ELR (cell line): ENCODE data around the gene ETV3.

ENCODE experiments used
- DNase-seq: peaks from one replicate; pipeline ENCODE4 v3.0.0-alpha.2; 2015; ENCODE audit warnings: low read depth

The ETV3 gene

DNA sequence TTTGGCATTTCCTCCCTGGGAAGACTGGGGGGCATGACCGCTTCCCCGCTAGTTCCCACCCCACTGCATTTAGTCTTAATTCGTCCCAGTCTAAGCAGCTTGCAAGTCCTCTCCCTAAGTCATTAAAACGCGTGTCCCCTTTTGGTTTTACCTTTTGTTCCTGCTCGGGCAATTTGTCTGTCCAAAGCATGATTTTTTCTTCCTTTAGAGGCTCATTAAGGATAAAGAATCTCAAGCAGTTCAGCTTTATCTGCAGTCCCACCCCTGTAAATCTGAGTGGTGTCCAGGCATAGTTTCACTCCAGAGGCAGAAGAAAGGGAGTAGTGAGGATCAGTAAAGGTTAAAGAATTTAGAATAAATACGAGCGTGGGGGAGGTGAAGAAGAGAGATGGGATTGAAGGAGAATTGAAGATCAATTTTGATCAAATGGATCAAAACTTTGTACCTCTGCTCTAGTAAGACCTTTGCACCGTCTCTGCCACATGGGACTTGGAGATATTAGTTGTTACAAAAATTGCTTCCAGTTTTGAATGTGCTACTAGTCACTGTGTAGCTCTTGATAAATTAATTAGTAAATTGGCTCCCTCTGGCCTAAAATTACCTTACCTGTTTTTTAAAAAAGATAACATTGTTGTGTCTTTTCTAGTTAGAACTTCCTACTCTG, 989 bp upstream of the ETV3 start:
- DNase-seq: no peak

DNA sequence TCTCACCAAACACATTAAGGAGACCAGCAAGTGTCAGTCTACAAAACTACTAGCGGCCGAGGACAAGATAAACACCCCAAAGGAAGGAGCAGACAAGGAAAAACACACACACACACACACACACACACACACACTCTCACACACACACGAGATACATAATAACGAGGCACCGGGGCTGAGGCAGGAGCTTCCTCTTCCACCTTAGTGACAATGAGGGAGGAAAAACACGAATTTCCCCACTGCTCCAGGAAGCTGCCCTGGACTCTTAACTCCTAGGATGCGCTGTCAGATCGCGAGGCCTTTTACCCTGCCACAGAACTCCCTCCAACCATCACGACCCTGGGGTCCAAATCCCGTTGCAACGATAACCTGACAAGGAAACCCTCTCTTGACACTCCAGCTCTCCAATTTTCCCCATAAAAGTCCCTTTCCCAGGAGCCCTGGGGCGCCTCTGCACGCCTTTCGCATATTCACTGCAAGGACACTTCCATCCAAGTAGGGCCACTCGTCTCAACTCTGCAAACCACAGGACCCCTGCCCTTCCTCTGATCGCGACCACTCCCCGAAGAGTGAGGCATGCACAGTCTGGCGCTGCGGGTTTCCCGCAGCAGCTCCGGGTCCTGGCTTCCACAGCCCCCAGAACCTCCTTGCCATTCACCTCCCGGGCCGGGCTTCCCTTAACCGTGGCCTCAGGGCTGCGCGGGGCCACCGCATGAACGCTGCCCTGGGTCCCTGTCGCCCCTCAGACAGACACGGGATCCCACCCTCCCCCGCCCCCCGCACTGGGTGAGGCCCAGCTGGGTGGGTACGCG, 581 bp downstream of the ETV3 start:
- peak; percentile 37 for DNase-seq

DNA sequence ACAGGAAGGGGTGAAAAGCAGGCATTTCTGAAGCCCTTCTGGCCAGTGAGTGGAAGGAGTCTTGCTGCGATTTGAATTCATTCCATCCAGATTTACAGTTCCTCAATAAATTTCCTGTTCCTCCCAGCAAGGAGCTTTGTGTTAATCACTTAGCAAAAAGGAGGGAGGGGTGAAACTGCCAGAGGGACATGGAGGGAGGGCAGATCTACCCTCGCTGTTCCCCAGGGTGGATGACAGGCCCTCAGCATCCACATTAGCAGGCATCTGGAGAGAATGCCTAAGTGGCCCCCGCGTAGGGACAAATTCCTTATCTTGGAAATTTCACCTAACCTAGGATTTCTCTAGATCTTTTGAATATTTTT, 1.2 kb downstream of the ETV3 start:
- peak; percentile 48 for DNase-seq

DNA sequence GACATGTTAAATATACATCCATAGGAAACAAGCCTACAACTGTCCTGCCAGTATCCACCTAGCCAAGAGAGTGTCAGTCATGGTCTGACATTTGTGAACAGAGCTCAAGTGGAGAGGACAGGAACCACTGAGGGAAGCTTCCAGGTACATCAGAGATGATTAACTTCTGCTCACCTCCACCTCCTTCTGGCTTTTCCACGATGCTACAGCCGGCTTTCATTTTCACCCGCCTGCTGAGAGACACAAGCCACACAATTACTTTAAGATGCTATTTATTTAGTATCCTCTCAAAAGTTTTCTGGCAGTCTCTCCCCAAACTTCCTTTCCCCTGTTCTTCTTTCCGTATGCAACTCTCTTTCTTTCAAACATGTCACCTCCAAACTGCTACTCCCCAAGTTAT, 2.1 kb downstream of the ETV3 start:
- peak; percentile 24 for DNase-seq

DNA sequence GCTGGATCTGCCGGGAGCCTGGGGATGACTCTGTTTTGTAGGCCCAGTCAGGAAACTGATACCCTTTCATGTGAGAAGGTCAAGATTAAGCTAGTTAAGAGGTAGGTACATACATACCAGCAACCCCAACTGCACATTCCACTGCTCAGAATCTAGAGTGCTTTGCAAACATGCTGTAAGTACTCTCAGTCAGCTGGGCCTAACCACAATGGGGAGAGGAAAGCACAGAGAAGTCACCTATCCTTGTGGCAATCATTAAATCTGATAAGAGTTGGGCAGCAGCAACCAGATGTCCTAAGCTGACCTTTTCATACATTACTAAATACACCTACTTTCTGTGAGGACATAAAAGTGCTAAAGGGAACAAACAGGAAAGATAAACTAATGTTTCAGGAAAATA, 2.5 kb downstream of the ETV3 start:
- no peak for DNase-seq

DNA sequence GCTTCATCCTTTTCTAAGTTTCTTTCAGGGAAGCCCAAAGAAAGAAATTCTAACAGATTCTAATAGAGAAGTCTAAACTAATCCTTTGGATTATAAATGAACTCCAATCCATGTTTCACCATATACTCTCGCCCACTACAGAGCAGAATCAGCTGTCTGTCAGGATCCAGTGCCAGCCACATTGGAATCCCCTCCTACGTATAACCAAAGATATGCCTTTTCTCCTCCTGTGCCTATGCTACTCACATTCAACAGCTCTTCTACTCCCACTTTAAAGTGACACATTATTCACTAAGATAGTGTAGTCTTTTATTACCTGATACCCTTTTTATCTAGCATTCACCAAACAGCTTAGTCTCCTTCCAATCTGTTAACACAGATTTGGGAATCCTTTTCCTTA, 3.1 kb downstream of the ETV3 start:
- DNase-seq: no peak

DNA sequence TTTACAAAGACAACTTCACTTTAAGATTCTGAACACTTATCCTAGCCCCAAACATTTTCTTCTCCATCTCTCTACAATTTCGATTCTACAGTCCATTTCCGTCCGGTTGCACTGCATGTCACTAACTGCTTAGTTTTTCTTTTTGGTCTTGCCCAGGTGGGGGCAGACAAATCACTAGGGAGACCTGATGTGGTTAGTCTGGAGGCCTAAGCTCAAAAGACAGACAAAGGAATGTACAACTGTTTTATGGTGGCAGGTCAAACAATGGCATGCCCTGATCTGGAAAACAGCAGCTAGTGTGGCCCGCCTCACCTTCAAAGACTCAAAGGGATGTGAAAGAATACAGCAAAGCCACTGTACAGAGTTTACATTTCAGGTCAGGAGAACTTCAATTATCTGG, 3.8 kb downstream of the ETV3 start:
- no peak for DNase-seq

DNA sequence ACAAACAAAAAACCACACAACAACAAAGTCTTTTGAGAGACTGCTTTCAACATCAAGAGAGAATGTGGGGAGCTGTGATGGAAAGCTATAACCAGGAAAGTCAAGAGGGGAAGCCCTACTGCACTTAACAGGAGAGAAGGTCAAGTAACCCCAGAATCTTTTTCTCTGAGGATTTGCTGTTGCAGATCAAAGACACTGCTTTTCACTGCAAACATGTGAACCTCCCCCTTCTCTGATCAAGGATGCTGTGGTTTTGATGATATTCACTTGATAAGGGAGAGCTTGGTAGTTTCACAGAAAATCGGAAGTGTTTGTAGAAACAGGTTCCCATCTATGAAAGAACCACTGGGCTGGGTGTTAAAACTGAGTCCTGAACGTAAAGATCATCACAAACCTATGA, 4.8 kb downstream of the ETV3 start:
- DNase-seq: no peak

DNA sequence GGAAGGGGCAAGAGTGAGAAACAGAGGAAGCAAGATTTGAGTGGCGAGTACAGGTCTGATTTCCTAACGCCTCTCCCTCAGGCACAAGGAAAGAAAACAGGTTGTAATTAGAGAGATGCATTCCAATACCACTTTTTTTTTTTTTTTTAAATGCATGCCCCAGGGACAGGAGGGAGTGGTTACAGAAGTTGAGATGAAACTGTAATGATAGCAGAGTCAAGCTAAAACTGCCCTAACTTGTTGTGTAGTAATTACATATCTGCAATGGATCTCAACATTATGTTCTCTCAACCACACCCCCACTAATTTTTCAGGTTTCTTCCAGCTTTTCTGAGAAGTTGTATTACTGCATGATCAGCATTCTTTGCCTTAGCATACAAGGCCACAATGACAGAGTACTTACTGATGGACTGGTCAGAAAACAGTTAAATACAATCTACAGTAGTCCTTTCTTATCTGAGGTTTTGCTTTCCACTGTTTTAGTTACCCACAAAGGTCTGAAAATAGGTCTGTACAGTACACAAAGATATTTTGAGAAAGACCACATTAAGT, 5.5 kb downstream of the ETV3 start:
- no peak for DNase-seq

DNA sequence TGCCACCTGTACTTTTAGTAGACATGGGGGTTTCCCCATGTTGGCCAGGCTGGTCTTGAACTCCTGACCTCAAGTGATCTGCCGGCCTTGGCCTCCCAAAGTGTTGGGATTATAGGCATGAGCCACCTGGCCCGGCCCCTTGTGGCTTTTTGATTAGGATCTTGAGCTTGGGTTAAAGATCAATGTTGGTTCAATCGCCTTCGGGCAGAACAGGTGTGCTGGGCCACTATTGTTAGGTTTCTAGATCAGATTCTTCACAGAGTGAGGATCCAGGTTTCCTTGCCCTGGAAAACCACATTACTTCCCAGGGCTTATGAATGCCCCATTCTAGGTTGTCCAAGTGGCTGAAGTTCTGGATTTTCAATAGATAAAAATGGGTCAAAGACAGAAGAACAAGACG, 6.1 kb downstream of the ETV3 start:
- DNase-seq: no peak

DNA sequence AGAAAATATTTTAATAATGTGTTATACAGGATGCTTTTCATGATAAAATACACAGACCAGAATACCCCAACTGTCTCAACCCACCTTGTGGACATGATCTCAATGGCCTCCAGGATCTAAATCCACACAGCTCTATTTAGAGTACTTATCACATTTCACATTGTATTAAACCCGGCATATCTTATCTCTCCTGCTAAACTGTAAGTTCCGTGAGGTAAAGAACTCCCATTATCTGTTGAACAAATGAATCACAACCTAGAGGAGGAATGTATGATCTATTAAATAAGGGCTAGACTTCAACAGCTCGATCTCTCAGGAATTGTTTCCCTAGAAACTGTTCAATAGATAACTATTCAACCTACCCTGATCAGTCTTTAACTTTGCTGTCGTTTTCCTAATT, 6.9 kb downstream of the ETV3 start:
- no peak for DNase-seq

DNA sequence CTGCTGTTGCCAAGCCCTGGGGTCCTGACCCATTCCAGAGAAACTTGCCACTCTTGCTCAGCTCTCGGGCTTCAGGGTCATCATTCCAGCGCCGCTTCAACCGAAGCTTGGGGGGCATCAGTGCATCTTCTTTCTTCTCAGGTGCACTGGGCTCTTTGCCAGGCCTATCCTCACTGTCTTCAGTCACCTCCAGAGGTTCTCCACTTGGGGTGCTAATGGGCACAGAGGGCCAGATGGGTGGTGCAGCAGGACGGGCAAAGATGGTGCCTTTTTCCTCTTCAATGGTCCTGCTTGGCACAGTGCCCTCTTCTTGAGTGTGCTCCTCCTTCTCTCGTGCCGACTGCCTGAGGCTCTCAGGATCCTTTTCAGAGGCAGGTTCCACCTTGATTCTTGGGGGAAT, 13.3 kb downstream of the ETV3 start:
- peak; percentile 37 for DNase-seq

DNA sequence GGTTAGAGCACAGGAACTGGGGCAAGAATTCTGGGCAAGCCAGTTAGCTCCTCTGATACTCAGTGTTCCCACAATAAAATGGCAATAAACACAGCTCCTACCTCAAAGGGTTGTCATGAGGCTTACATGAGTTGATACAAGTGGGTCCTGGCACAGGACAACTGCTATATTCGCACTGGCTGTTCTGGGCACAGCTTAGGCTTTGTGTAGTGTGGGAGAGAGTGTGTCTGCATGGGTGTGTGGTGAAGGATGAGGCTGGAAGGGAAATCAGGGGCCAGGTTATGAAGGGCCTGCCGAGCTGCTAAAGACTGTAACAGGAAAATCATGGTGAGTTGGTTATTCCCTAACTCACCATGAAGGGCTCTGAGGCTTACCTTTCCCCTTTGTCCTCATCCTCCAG, 18.7 kb downstream of the ETV3 start:
- DNase-seq: no peak

DNA sequence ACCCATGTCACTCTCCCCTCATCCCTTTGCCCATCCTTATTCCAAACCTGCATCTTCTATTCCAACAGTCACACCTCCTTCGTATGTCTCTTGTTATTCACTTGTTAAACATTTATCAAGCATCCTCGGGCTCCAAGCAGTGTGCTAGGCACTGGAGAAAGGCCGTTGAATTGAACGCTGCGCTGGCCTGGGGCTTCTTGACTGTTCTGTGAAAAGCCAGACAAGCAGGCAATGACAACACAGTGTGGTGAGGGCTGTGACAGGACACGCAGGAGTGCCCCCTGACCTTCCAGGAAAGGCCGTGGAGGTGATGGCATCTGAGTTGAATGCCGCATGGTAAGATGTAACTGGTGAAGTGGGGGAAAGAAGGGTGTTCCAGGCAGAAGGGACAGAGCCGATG, 19.2 kb downstream of the ETV3 start:
- DNase-seq: no peak

DNA sequence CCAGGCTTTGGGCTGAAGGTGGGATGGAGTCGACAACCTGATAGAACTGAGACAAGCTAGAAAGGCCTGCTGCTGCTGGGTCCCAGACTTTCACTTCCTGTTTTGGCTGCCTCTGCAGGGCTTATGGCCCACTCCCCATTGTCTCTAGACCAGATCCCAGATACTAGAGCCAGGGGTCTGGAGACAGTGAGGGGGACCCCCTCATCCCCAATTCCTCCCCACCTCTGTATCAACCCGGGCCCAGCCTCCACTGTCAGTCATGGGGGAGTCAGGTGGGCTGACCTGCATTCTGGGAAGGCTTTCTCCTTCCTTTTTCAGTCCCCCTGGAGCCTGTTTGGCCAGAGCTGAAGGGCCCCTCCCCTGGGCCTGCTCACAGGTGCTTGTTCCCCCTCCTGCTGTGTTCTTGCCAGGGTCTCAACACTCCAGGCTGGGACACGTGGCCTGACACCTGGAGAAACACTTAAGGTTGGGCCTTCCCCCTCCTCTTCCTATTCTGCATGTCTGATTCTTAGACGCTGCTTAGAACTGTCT, 20.6 kb downstream of the ETV3 start:
- DNase-seq: no peak

DNA sequence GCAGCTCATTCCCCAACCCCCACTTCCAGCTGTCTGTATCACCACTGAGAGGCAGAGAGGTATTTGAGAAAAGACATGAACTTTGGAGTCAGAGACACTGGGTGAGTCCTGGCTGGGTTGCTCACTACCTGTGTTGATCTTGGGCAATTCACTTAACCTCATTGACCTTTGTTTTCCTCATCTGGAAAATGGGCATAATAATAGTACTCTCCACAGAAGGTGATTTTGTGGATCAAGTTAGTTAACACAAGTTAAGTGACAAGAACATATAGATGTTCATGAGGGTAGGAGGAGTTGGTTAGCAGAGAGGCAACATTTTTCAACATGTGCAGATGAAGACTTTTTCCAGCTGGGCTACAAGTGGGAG, 21.5 kb downstream of the ETV3 start:
- no peak for DNase-seq

DNA sequence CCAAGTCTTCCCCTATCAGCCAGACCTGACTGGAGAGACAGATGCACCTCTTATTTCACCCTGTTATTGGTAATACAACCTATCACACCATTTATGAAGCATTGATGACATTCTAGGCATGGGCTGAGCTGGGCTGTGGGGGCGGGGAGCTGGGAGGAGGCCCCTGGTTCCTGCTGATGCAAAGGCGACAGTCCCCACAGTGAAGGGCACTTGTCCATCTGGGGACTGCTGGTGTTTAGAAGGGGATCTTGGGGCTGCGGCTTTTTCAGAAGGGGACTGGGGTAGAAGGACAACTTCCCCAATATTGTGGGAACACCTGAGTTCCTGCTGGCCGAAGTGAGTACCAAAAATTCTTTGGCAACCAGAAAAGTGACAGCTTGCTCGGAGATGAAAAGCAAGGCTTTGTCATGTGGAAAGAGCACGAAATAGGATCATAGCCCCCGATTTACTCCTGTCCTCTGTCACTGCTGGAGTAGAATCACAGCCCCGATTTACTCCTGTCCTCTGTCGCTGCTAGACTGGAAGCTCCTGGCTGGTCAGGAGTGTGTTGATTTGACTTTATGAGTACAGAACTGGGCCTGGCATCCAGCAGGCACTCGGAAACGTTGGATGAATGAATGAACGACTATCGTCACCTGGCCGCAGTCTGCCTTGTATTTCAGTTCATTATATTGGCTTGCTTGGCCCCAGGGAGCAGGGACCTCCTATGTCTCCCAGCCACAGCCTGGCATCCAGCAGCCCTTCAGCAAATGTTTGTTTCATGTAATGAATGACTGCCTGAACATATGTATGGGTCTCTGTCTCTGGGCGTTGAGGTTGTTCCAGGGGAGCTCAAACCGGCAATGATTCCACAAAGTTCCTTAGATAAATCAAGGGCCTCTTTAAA, 22.1 kb downstream of the ETV3 start:
- DNase-seq: no peak

DNA sequence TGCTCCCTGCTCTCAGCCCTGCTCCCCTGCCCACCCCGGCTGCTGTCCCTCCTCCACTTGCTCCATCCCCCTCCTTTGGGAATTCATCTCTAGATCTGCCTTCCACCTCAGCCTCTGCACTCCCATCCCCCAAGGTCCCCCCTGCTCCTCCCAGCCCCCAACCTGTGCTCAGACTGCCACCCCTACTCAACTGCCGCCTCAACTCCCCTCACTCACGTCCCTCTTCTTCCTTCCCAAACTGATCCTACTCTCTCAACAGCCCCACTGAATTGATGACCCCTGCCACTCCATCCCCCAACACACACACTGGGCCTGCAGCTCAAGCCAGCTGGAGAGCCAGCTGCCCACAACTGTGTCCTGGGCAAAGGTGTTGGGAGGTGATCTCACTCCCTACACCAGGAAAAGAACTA, 22.8 kb downstream of the ETV3 start:
- no peak for DNase-seq

DNA sequence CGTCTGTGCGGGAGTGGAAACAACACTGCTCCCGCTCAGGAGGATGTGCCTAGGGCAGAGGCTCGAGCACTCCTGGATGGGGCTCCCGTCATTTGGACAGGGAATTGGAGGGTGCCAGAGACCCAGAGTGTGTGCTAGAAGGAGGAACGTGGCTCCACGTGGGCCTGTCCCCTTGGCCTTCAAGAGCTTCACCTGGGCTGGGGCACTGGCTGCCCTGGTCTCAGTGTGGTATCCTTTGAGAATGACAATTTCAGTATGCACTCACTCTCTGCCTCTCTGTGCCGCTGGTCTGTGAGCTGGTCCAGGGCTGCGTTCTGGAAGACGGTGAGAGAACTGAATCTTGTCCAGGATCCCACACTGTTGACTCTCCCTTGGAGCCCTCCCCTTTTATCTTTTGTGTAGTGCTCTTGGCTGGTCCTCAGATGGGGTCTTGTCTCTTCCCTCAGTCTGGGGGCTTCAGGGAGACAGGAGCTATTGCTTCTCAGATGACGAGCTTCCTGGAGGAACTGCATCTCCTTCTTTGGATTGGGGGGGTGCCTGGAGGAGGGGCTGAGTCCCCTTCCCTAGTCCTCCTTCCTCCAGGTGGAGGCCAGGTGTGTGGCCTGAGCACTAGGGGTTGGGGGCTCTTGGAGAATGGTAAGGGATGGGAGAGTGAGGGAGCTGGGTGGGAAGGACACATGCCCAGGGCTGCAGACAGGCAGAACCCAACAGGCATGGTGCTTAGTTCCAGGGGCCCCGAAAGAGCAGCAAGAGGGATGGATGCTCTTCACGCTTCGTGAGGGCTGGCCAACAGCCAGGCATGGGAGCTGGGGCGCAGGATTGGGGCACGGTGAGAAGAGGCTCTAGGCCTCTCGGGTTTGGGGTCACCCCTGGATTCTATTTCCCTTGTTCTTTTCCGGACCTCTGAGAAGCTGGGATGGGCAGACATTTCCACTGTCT, 23.7 kb downstream of the ETV3 start:
- DNase-seq: no peak

DNA sequence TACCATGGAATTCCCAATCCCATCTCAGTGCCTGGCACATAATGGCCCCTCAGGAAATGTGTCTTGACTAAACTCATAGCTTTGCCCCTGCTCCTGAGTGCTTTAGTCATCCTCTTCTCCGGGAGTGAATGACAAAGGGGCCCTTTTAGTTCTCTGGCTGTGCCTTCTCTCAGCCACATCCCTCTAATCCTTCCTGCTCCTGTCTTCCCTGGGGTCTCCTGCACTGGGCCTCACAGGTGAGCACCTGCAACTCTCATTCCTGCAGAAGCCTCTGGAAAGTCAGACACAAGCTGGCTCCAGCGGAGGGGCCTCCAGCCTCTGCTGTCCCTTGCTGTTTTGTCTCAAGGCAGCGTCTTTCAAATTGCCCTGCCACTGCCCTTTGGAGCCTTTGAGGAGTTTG, 24.6 kb downstream of the ETV3 start:
- peak; percentile 28 for DNase-seq

DNA sequence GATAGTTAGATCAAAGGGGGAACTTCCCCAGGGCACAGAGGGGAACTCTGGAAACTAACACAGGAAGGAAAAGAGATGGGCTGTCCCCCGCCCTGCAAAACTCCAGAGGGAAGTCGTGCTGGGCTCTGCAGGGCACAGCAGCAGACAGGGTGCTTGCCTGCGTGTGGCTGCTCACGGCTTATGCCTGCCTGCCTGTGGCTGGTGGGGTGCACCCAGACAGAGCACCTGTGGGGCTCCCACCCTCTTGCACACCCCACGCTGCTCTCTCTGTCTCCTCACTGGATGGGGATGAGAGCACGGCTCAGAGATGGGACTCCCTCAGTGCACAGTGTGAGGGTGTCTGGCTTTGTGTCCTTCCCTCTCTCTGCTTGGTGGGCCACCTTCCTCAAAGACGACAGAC, 25.1 kb downstream of the ETV3 start:
- no peak for DNase-seq
